ENCODE data around the gene HAT1.
"Not testable (repeated sequence)": the region's sequence is repeated elsewhere in the genome, so short reads cannot be mapped to it uniquely, and the experiment has no call there.

Gene HAT1

GRCh38 chr2:171991027-171991426, 68.8 kb downstream of the HAT1 start:
- TF ChIP-seq CTCF (IDR thresholded peaks at IDR 0.05; ENCODE audit: borderline replicate concordance, insufficient read depth, low read depth, low read length) = no peak
- H3K4me3 ChIP-seq (ENCODE audit: low read depth, low read length) = no peak overlapping the region

- TF ChIP-seq CTCF (IDR thresholded peaks at IDR 0.05; ENCODE audit: borderline replicate concordance, insufficient read depth, low read depth, low read length) = no peak
- H3K4me3 ChIP-seq (ENCODE audit: low read depth, low read length) = no peak overlapping the region
Observed at GRCh38 chr2:171995586-171995985, 73.3 kb downstream of the HAT1 start.

- TF ChIP-seq CTCF (IDR thresholded peaks at IDR 0.05; ENCODE audit: borderline replicate concordance, insufficient read depth, low read depth, low read length) = no peak
- H3K4me3 ChIP-seq (ENCODE audit: low read depth, low read length) = no peak overlapping the region
Observed at GRCh38 chr2:171996021-171996420, 73.8 kb downstream of the HAT1 start.

- H3K4me3 ChIP-seq (ENCODE audit: low read depth, low read length) = not testable (repeated sequence)
Observed at GRCh38 chr2:171997031-171997430, 74.8 kb downstream of the HAT1 start.

- H3K4me3 ChIP-seq (ENCODE audit: low read depth, low read length) = peak overlapping the region; percentile 69
- no peak for TF ChIP-seq CTCF (IDR thresholded peaks at IDR 0.05; ENCODE audit: borderline replicate concordance, insufficient read depth, low read depth, low read length)
Observed at GRCh38 chr2:171999161-171999560, 76.9 kb downstream of the HAT1 start.

GRCh38 chr2:171999604-172000469, 77.6 kb downstream of the HAT1 start, which contains the start of gene METAP1D:
METAP1D (plus strand) TSS chr2:171999953; CDS start chr2:171999970, 17 bp downstream.
- peak within 1 kb of the TSS; percentile 69 for H3K4me3 ChIP-seq (ENCODE audit: low read depth, low read length)
- no peak for TF ChIP-seq CTCF (IDR thresholded peaks at IDR 0.05; ENCODE audit: borderline replicate concordance, insufficient read depth, low read depth, low read length)

GRCh38 chr2:172000696-172001361, 78.6 kb downstream of the HAT1 start:
- no peak for TF ChIP-seq CTCF (IDR thresholded peaks at IDR 0.05; ENCODE audit: borderline replicate concordance, insufficient read depth, low read depth, low read length)
- H3K4me3 ChIP-seq (ENCODE audit: low read depth, low read length) = no peak overlapping the region
